ENCODE results near the gene CRADD.

DNA sequence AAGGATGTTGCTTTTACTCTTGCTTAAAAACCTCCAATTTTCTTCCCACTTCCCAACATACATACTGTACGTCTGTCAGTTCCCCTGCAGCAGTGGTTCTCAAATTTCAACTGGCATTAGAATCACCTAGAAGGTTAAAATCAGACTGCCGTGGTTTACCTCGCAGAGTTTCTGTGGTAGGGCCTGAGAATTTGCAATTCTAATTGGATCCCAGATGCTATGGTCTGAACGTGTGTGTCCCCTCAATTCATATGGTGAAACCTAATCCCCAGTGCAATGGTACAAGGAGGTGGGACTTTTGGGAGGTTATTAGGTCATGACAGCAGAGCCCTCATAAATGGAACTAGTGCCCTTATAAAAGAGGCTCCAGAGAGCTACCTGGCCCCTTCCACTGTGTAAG lies 226.9 kb downstream of the CRADD start:
- TF ChIP-seq, protein P1, sequence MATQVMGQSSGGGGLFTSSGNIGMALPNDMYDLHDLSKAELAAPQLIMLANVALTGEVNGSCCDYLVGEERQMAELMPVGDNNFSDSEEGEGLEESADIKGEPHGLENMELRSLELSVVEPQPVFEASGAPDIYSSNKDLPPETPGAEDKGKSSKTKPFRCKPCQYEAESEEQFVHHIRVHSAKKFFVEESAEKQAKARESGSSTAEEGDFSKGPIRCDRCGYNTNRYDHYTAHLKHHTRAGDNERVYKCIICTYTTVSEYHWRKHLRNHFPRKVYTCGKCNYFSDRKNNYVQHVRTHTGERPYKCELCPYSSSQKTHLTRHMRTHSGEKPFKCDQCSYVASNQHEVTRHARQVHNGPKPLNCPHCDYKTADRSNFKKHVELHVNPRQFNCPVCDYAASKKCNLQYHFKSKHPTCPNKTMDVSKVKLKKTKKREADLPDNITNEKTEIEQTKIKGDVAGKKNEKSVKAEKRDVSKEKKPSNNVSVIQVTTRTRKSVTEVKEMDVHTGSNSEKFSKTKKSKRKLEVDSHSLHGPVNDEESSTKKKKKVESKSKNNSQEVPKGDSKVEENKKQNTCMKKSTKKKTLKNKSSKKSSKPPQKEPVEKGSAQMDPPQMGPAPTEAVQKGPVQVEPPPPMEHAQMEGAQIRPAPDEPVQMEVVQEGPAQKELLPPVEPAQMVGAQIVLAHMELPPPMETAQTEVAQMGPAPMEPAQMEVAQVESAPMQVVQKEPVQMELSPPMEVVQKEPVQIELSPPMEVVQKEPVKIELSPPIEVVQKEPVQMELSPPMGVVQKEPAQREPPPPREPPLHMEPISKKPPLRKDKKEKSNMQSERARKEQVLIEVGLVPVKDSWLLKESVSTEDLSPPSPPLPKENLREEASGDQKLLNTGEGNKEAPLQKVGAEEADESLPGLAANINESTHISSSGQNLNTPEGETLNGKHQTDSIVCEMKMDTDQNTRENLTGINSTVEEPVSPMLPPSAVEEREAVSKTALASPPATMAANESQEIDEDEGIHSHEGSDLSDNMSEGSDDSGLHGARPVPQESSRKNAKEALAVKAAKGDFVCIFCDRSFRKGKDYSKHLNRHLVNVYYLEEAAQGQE (IDR thresholded peaks at IDR 0.05; ENCODE audit: low read depth): no peak
- TF ChIP-seq RAD21 (IDR thresholded peaks at IDR 0.05; ENCODE audit: low read depth) (no peak), EP300 (IDR thresholded peaks at IDR 0.05; ENCODE audit: borderline replicate concordance) (no peak), YY1 (IDR thresholded peaks at IDR 0.05; ENCODE audit: low read depth) (no peak), NFIC (IDR thresholded peaks at IDR 0.05) (no peak), TAF1 (IDR thresholded peaks at IDR 0.05; ENCODE audit: low read depth) (no peak), FOXM1 (IDR thresholded peaks at IDR 0.05; ENCODE audit: borderline replicate concordance, low read depth) (no peak), CEBPB (IDR thresholded peaks at IDR 0.05) (no peak)
- TF ChIP-seq, protein P2, sequence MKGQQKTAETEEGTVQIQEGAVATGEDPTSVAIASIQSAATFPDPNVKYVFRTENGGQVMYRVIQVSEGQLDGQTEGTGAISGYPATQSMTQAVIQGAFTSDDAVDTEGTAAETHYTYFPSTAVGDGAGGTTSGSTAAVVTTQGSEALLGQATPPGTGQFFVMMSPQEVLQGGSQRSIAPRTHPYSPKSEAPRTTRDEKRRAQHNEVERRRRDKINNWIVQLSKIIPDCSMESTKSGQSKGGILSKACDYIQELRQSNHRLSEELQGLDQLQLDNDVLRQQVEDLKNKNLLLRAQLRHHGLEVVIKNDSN (IDR thresholded peaks at IDR 0.05): no peak
